SK-N-SH (cell line): Measurements from ENCODE around the gene NR6A1. TPM values are rescaled to one million over a fixed set of nuclear protein-coding genes. Genes with fewer than 3 reads are reported as not detected.

Experiments used
- CTCF ChIA-PET: fragments of 300-600, 350-600 bp; formaldehyde crosslinking; extraction: SDS; loops from one replicate; lab custom pipeline; 2021; lab: Yijun Ruan, JAX
- POLR2A ChIA-PET: fragments of 350-600 bp; sonication (Branson Sonifier 250); formaldehyde crosslinking; extraction: SDS; loops from one replicate; lab custom pipeline; 2020; ENCODE audit warnings: antibody characterized with exemption, inconsistent platforms; lab: Yijun Ruan, JAX
- DNase-seq: peaks from one replicate; pipeline ENCODE4 v3.0.0; 2012
- H2AFZ ChIP-seq: fragments of 200-600 bp; sonication (generic); 2 replicates; pipeline ENCODE4 v1.8.1; 2016; ENCODE audit warnings: antibody characterized with exemption, mild to moderate bottlenecking, low read depth
- H3F3A ChIP-seq: fragments of 200-600 bp; sonication (generic); replicated peaks from 2 replicates; pipeline ENCODE3; 2016; ENCODE audit warnings: antibody characterized with exemption, mild to moderate bottlenecking; ENCODE audit not compliant: insufficient read depth
- H3K27ac ChIP-seq, 2 experiments: fragments of 200-500 bp in 1 of 2; fragments of 200-600 bp in 1 of 2; sonication (Bioruptor generic) in 1 of 2; sonication (generic), shearing (Covaris generic) in 1 of 2; 2 replicates each; pipeline versions ENCODE4 v1.5.1 to v1.6.1; 2014 to 2016; ENCODE audit warnings: low read depth in 2 of 2, inconsistent platforms in 1 of 2, low read length in 1 of 2, mild to moderate bottlenecking in 1 of 2, mixed read lengths in 1 of 2
- H3K27me3 ChIP-seq: fragments of 200-600 bp; sonication (generic), shearing (Covaris generic); 2 replicates; pipeline ENCODE4 v1.6.1; 2016; ENCODE audit warnings: mixed run types; ENCODE audit not compliant: insufficient read depth
- H3K36me3 ChIP-seq, 2 experiments: fragments of 200-500 bp in 1 of 2; fragments of 200-600 bp in 1 of 2; sonication (Bioruptor generic) in 1 of 2; sonication (generic) in 1 of 2; replicated peaks in 1 of 2; 2 replicates each; pipeline versions ENCODE3 to v1.5.1; 2014 to 2016; ENCODE audit warnings: low read length in 1 of 2, mild to moderate bottlenecking in 1 of 2; ENCODE audit not compliant: insufficient read depth in 2 of 2, control insufficient read depth in 1 of 2
- H3K4me1 ChIP-seq, 2 experiments: fragments of 200-500 bp in 1 of 2; fragments of 200-600 bp in 1 of 2; sonication (Bioruptor generic) in 1 of 2; sonication (generic), shearing (Covaris generic) in 1 of 2; 2 replicates each; pipeline versions ENCODE4 v1.5.1 to v1.6.1; 2014 to 2016; ENCODE audit warnings: low read depth in 1 of 2, low read length in 1 of 2, mixed run types in 1 of 2; ENCODE audit not compliant: insufficient read depth in 2 of 2, control insufficient read depth in 1 of 2
- H3K4me2 ChIP-seq: fragments of 200-600 bp; sonication (generic), shearing (Covaris generic); 2 replicates; pipeline ENCODE4 v1.6.1; 2017; ENCODE audit warnings: mixed run types
- H3K4me3 ChIP-seq, 2 experiments: fragments of 200-500 bp in 1 of 2; fragments of 200-600 bp in 1 of 2; sonication (Bioruptor generic) in 1 of 2; sonication (generic), shearing (Covaris generic) in 1 of 2; 2 replicates each; pipeline versions ENCODE4 v1.5.1 to v1.8.1; 2014 to 2016; ENCODE audit warnings: low read depth in 2 of 2, inconsistent platforms in 1 of 2, low read length in 1 of 2, mild to moderate bottlenecking in 1 of 2, mixed read lengths in 1 of 2, moderate library complexity in 1 of 2
- H3K79me2 ChIP-seq: fragments of 200-600 bp; sonication (generic); 2 replicates; pipeline ENCODE4 v1.8.1; 2017; ENCODE audit warnings: mild to moderate bottlenecking; ENCODE audit not compliant: insufficient read depth
- H3K9ac ChIP-seq: fragments of 200-600 bp; sonication (generic); 2 replicates; pipeline ENCODE4 v1.6.1; 2017; ENCODE audit warnings: mixed run types
- H3K9me2 ChIP-seq: fragments of 200-600 bp; sonication (generic); 2 replicates; pipeline ENCODE4 v1.6.1; 2017; ENCODE audit warnings: mixed run types
- H3K9me3 ChIP-seq: fragments of 200-600 bp; sonication (generic); 2 replicates; pipeline ENCODE4 v1.6.1; 2017; ENCODE audit warnings: mixed run types, mild to moderate bottlenecking, moderate library complexity
- H4K20me1 ChIP-seq: fragments of 200-600 bp; sonication (generic); 2 replicates; pipeline ENCODE4 v1.6.1; 2017; ENCODE audit warnings: mild to moderate bottlenecking, mixed run types; ENCODE audit not compliant: insufficient read depth
- CHD2 ChIP-seq: fragments of 150-350 bp; IDR thresholded peaks from 2 replicates; pipeline ENCODE4 v1.6.1; 2018; ENCODE audit warnings: low read length; ENCODE audit not compliant: partially characterized antibody
- CTCF ChIP-seq: fragments of 200-600 bp; sonication (generic); IDR thresholded peaks from 2 replicates; pipeline ENCODE4 v1.6.1; 2017; ENCODE audit warnings: antibody characterized with exemption, mild to moderate bottlenecking, moderate library complexity
- ELF1 ChIP-seq: IDR thresholded peaks from 2 replicates; pipeline ENCODE4 v1.4.0; 2012
- EP300 ChIP-seq, 2 experiments: IDR thresholded peaks; 2 replicates each; pipeline versions ENCODE4 v1.4.0 to v1.6.1; 2012; ENCODE audit warnings: borderline replicate concordance in 1 of 2, low read depth in 1 of 2, low read length in 1 of 2
- FOXJ3 ChIP-seq: sonication (generic); formaldehyde crosslinking; IDR thresholded peaks from 2 replicates; pipeline ENCODE4 v1.5.1; 2020; ENCODE audit warnings: mild to moderate bottlenecking, missing genetic modification reagents
- FOXM1 ChIP-seq: IDR thresholded peaks from 2 replicates; pipeline ENCODE4 v1.4.0; 2012; ENCODE audit warnings: low read depth, mild to moderate bottlenecking
- IRF3 ChIP-seq: fragments of 150-350 bp; IDR thresholded peaks from 2 replicates; pipeline ENCODE4 v1.6.1; 2016; ENCODE audit warnings: mild to moderate bottlenecking, low read depth, low read length
- JUND ChIP-seq: IDR thresholded peaks from 2 replicates; pipeline ENCODE4 v1.4.0; 2012
- RFX5 ChIP-seq: IDR thresholded peaks from 2 replicates; pipeline ENCODE4 v1.6.1; 2012; ENCODE audit warnings: mild to moderate bottlenecking, improper control_type of control experiment, low read length
- TCF12 ChIP-seq: IDR thresholded peaks from 2 replicates; pipeline ENCODE4 v1.4.0; 2012
- USF1 ChIP-seq: IDR thresholded peaks from 2 replicates; pipeline ENCODE4 v1.4.0; 2012; ENCODE audit warnings: low read depth, borderline replicate concordance
- WGBS: methylation state at CpG from one replicate; pipeline ENCODE4 v1.1.6; 2017; ENCODE audit warnings: low lambda C conversion rate; 5-methylcytosine and 5-hydroxymethylcytosine counted together
- polyA plus RNA-seq, 3 experiments: library from polyadenylated mRNA; depleted of rRNA; stranded (reverse); fragments of >200 nt; gene quantifications; 2 replicates each; pipeline ENCODE4 v1.2.3, GENCODE V29; 2012
- TF ChIP-seq, protein P1 (sequence below): IDR thresholded peaks from 2 replicates; pipeline ENCODE4 v1.4.0; 2012; ENCODE audit warnings: low read depth, borderline replicate concordance

The NR6A1 gene
- polyA plus RNA-seq, 1 of the 3 experiments (the other 2 are of a cell fraction): 1.2 TPM

GRCh38 chr9:124498499-124499146, 272.5 kb downstream of the NR6A1 start:
- no peak for DNase-seq
- H2AFZ ChIP-seq: no peak overlapping the region
- ChIA-PET POLR2A (no interaction called here), CTCF (interaction anchor here (0.9 to 1.7 kb wide), 3 partner anchors 13 to 38 kb away, joined by 3 to 5 read pairs (median 4); no protein-coding TSS in a partner anchor)
- no peak overlapping the region for H3K27ac ChIP-seq
- H3K4me1 ChIP-seq: no peaks in the 10 kb centered on the region; a peak in 1 of 4 replicates
- no peaks in the 10 kb centered on the region for H3K79me2 ChIP-seq
- no peak overlapping the region for H3K4me2 ChIP-seq
- H3K9ac ChIP-seq: no peak overlapping the region
- peaks cover 31% of the 10 kb centered on the region for H3K27me3 ChIP-seq
- TF ChIP-seq CHD2 (no peak), JUND (no peak), IRF3 (no peak), ELF1 (no peak), FOXJ3 (CRISPR knock-in tag) (no peak), CTCF (no peak), EP300 (IDR thresholded peaks at IDR 0.05; ENCODE audit: borderline replicate concordance in 1 of 2, low read depth in 1 of 2, low read length in 1 of 2) (no peak), RFX5 (no peak), USF1 (no peak), TCF12 (no peak), FOXM1 (no peak)
- TF ChIP-seq, protein P1, sequence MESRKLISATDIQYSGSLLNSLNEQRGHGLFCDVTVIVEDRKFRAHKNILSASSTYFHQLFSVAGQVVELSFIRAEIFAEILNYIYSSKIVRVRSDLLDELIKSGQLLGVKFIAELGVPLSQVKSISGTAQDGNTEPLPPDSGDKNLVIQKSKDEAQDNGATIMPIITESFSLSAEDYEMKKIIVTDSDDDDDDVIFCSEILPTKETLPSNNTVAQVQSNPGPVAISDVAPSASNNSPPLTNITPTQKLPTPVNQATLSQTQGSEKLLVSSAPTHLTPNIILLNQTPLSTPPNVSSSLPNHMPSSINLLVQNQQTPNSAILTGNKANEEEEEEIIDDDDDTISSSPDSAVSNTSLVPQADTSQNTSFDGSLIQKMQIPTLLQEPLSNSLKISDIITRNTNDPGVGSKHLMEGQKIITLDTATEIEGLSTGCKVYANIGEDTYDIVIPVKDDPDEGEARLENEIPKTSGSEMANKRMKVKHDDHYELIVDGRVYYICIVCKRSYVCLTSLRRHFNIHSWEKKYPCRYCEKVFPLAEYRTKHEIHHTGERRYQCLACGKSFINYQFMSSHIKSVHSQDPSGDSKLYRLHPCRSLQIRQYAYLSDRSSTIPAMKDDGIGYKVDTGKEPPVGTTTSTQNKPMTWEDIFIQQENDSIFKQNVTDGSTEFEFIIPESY: no peak
- no peaks in the 10 kb centered on the region for H3K9me3 ChIP-seq
- no peaks in the 10 kb centered on the region for H3K9me2 ChIP-seq
- no peak overlapping the region for H3K4me3 ChIP-seq
- no peaks in the 10 kb centered on the region for H4K20me1 ChIP-seq
- 57% methylated on average over 2 of the region's 15 CpGs for whole genome bisulfite sequencing
- no peaks in the 10 kb centered on the region for H3K36me3 ChIP-seq
- no peaks in the 10 kb centered on the region for H3F3A ChIP-seq
